B cell (primary cell): ENCODE data around the gene FAM13C. TPM values are rescaled to one million over a fixed set of nuclear protein-coding genes. Genes with fewer than 3 reads are reported as not detected.

Experiments
- ATAC-seq: fragments of 200-7000 bp; cut with Tn5 transposase; one replicate; pipeline ENCODE4 v1.10.0; 2021; ENCODE audit warnings: low read depth, mild to moderate bottlenecking, moderate number of reproducible peaks, moderate library complexity
- CTCF ChIA-PET: fragments of 350-600 bp; sonication (Branson Sonifier 250); formaldehyde crosslinking; loops from one replicate; lab custom pipeline; 2021; ENCODE audit warnings: antibody characterized with exemption, inconsistent platforms; lab: Charles Lee
- POLR2A ChIA-PET: fragments of 350-600 bp; sonication (Branson Sonifier 250); formaldehyde crosslinking; loops from one replicate; lab custom pipeline; 2021; ENCODE audit warnings: antibody characterized with exemption; lab: Charles Lee
- DNase-seq: peaks from one replicate; pipeline ENCODE4 v3.0.0; 2013
- H2AFZ ChIP-seq: 2 replicates; pipeline ENCODE4 v1.6.1; 2012; ENCODE audit warnings: mild to moderate bottlenecking, low read depth, low read length; ENCODE audit not compliant: insufficient read depth, poor library complexity, severe bottlenecking
- H3K27ac ChIP-seq, 2 donors: 1 replicate in 1 of 2; 2 replicates in 1 of 2; pipeline ENCODE4 v1.5.1; 2012 to 2013; ENCODE audit warnings: low read length in 2 of 2, mild to moderate bottlenecking in 2 of 2, moderate library complexity in 1 of 2
- H3K27me3 ChIP-seq, 4 experiments: fragments of 200-600 bp in 1 of 4; sonication (generic) in 1 of 4; replicated peaks in 1 of 4; 1 replicate in 2 of 4; 2 replicates in 2 of 4; pipeline versions ENCODE4 v1.6.1 to v1.7.0; 2013 to 2016; ENCODE audit warnings: low read length in 3 of 4, mild to moderate bottlenecking in 2 of 4, mixed read lengths in 1 of 4, moderate library complexity in 1 of 4; ENCODE audit not compliant: insufficient read depth in 4 of 4, control insufficient read depth in 3 of 4; ENCODE audit errors: control extremely low read depth in 1 of 4
- H3K36me3 ChIP-seq, 2 experiments: replicated peaks in 1 of 2; 1 replicate in 1 of 2; 2 replicates in 1 of 2; pipeline versions ENCODE4 v1.6.1 to v1.7.1; 2013; ENCODE audit warnings: low read length in 1 of 2; ENCODE audit not compliant: insufficient read depth in 2 of 2, control insufficient read depth in 1 of 2; ENCODE audit errors: control extremely low read depth in 1 of 2, extremely low read depth in 1 of 2
- H3K4me1 ChIP-seq, 2 donors: fragments of 200-600 bp in 1 of 2; sonication (generic) in 1 of 2; 1 replicate in 1 of 2; 2 replicates in 1 of 2; pipeline versions ENCODE4 v1.5.1 to v1.6.1; 2013 to 2017; ENCODE audit warnings: low read length in 2 of 2; ENCODE audit not compliant: control insufficient read depth in 2 of 2, insufficient read depth in 2 of 2
- H3K4me2 ChIP-seq: replicated peaks from 2 replicates; pipeline ENCODE3; 2012; ENCODE audit warnings: mild to moderate bottlenecking, low read depth, low read length; ENCODE audit not compliant: poor library complexity, severe bottlenecking
- H3K4me3 ChIP-seq, 5 experiments: fragments of 200-600 bp in 1 of 5; sonication (generic) in 1 of 5; 1 replicate in 3 of 5; 2 replicates in 2 of 5; pipeline versions ENCODE4 v1.5.1 to v1.7.0; 2011 to 2016; ENCODE audit warnings: low read length in 4 of 5, mild to moderate bottlenecking in 4 of 5, low read depth in 2 of 5, control low read depth in 1 of 5, moderate library complexity in 1 of 5; ENCODE audit not compliant: insufficient read depth in 1 of 5; ENCODE audit errors: control extremely low read depth in 1 of 5, extremely low read depth in 1 of 5
- H3K79me2 ChIP-seq: fragments of 200-600 bp; sonication (generic); one replicate; pipeline ENCODE4 v1.6.0; 2016; ENCODE audit warnings: low read length; ENCODE audit not compliant: control insufficient read depth, insufficient read depth
- H3K9ac ChIP-seq: fragments of 200-600 bp; sonication (generic); 2 replicates; pipeline ENCODE4 v1.6.1; 2017; ENCODE audit warnings: mild to moderate bottlenecking, low read length, moderate library complexity
- H3K9me3 ChIP-seq, 3 donors: one replicate each; pipeline versions ENCODE4 v1.6.1 to v1.7.1; 2013; ENCODE audit warnings: low read length in 2 of 3; ENCODE audit not compliant: control insufficient read depth in 2 of 3, insufficient read depth in 1 of 3; ENCODE audit errors: control extremely low read depth in 1 of 3
- H4K20me1 ChIP-seq: 2 replicates; pipeline ENCODE4 v1.6.0; 2012; ENCODE audit warnings: mild to moderate bottlenecking, low read length; ENCODE audit not compliant: insufficient read depth, control insufficient read depth, poor library complexity, severe bottlenecking
- H3K27ac Mint-ChIP-seq: one replicate; pipeline ENCODE4 v1.8.0; 2021; ENCODE audit warnings: mixed read lengths
- H3K27me3 Mint-ChIP-seq: one replicate; pipeline ENCODE4 v1.8.0; 2021; ENCODE audit warnings: mixed read lengths
- H3K4me1 Mint-ChIP-seq: one replicate; pipeline ENCODE4 v1.8.0; 2021; ENCODE audit warnings: mixed read lengths
- H3K4me3 Mint-ChIP-seq: one replicate; pipeline ENCODE4 v1.8.0; 2021; ENCODE audit warnings: mixed read lengths
- H3K9me3 Mint-ChIP-seq: one replicate; pipeline ENCODE4 v1.8.0; 2022; ENCODE audit warnings: mixed read lengths; ENCODE audit not compliant: insufficient read depth
- CTCF ChIP-seq: fragments of 200-600 bp; IDR thresholded peaks from one replicate; pipeline ENCODE4 v1.8.0; 2022; ENCODE audit warnings: antibody characterized with exemption, mild to moderate bottlenecking
- EZH2 ChIP-seq: IDR thresholded peaks from 2 replicates; pipeline ENCODE4 v1.6.1; 2012; ENCODE audit warnings: borderline replicate concordance, low read depth, mild to moderate bottlenecking, moderate library complexity, low read length; ENCODE audit not compliant: insufficient read depth, poor library complexity, severe bottlenecking
- WGBS: methylation state at CpG from one replicate; pipeline ENCODE4 v1.1.5; 2013; ENCODE audit warnings: missing lambda C conversion rate; ENCODE audit not compliant: insufficient coverage; 5-methylcytosine and 5-hydroxymethylcytosine counted together
- intact Hi-C: fragments of 100-400 bp; cut with micrococcal nuclease; formaldehyde crosslinking; loops from one replicate; pipeline ENCODE4 v1.10.0; 2022
- polyA plus RNA-seq: library from polyadenylated mRNA; depleted of rRNA; stranded (reverse); fragments of >200 nt; gene quantifications from 2 replicates; pipeline ENCODE4 v1.2.3, GENCODE V29; 2012
- total RNA-seq, 2 donors: library from RNA; stranded (reverse); fragments of 120-200 nt in 1 of 2; gene quantifications; 1 replicate in 1 of 2; 2 replicates in 1 of 2; pipeline versions ENCODE4 v1.2.3 to v1.2.4, GENCODE V29; 2013 to 2022

The FAM13C gene
- total and polyA plus RNA-seq, 2 donors (not counting 1 experiment from before 2014, with no cell fraction given) = not detected

GRCh38 chr10:59279991-59280505 lies 82.3 kb downstream of the FAM13C start:
- Histone ChIP-seq H3K4me1 (no peaks in the 10 kb centered on the region), H3K36me3 (no peaks in the 10 kb centered on the region), H2AFZ (no peak overlapping the region), H3K27me3 (no peaks in the 10 kb centered on the region), H3K4me2 (no peak overlapping the region), H3K27ac (no peak overlapping the region), H3K9ac (no peak overlapping the region), H3K79me2 (no peaks in the 10 kb centered on the region), H3K4me3 (no peak overlapping the region), H4K20me1 (no peaks in the 10 kb centered on the region), H3K9me3 (no peaks in the 10 kb centered on the region)
- H3K9me3 Mint-ChIP-seq = peaks cover 2% of the 10 kb centered on the region
- no peak overlapping the region for H3K4me3 Mint-ChIP-seq
- no peak for ATAC-seq
- WGBS = no CpG with 5 or more reads among the region's 1 CpG
- peak overlapping the region; percentile 12 for H3K27ac Mint-ChIP-seq
- CTCF ChIA-PET = no interaction called here
- TF ChIP-seq EZH2 = no peak
- TF ChIP-seq CTCF = no peak
- no peak for DNase-seq
- POLR2A ChIA-PET = no interaction called here
- no peaks in the 10 kb centered on the region for H3K4me1 Mint-ChIP-seq
- peaks cover 4% of the 10 kb centered on the region for H3K27me3 Mint-ChIP-seq
- intact Hi-C loops = no loop called here

GRCh38 chr10:59279476-59279875 lies 82.9 kb downstream of the FAM13C start:
- Histone ChIP-seq H3K36me3 (no peaks in the 10 kb centered on the region), H4K20me1 (no peaks in the 10 kb centered on the region), H2AFZ (no peak overlapping the region), H3K27ac (no peak overlapping the region), H3K9me3 (no peaks in the 10 kb centered on the region), H3K27me3 (no peaks in the 10 kb centered on the region), H3K9ac (no peak overlapping the region), H3K79me2 (no peaks in the 10 kb centered on the region), H3K4me2 (no peak overlapping the region), H3K4me1 (no peaks in the 10 kb centered on the region), H3K4me3 (no peak overlapping the region)
- DNase-seq (no peak), ATAC-seq (no peak)
- POLR2A ChIA-PET = no interaction called here
- Mint-ChIP-seq H3K27me3 (no peaks in the 10 kb centered on the region), H3K27ac (no peak overlapping the region), H3K4me1 (no peaks in the 10 kb centered on the region), H3K4me3 (no peak overlapping the region), H3K9me3 (no peaks in the 10 kb centered on the region)
- intact Hi-C loops = no loop called here
- CTCF ChIA-PET = no interaction called here
- TF ChIP-seq EZH2 (no peak), CTCF (no peak)
- no CpG with 5 or more reads among the region's 1 CpG for WGBS
